ENCODE data around the gene RFFL. TPM values are rescaled to one million over a fixed set of nuclear protein-coding genes. Genes with fewer than 3 reads are reported as not detected.
A peak's percentile ranks its signal among the peaks of the same experiment; 100 is the strongest.
"Not testable (repeated sequence)": the region's sequence is repeated elsewhere in the genome, so short reads cannot be mapped to it uniquely, and the experiment has no call there.

RFFL gene
- total RNA-seq, 1 donor from 2014 or later = 40.1 TPM

GRCh38 chr17:35006345-35006744 is 57.2 kb downstream of the RFFL start:
- DNase-seq (ENCODE audit: low spot score) = no peak

- DNase-seq (ENCODE audit: low spot score) = no peak
Measured at GRCh38 chr17:35003778-35004177, 59.7 kb downstream of the RFFL start.

GRCh38 chr17:35002876-35003551 is 60.5 kb downstream of the RFFL start:
- peak; percentile 81 for DNase-seq (ENCODE audit: low spot score)

GRCh38 chr17:35001549-35001948 is 62.0 kb downstream of the RFFL start:
- DNase-seq (ENCODE audit: low spot score) = no peak

GRCh38 chr17:35000965-35001364 is 62.5 kb downstream of the RFFL start:
- DNase-seq (ENCODE audit: low spot score) = not testable (repeated sequence)

- no peak for DNase-seq (ENCODE audit: low spot score)
Measured at GRCh38 chr17:34999456-34999855, 64.1 kb downstream of the RFFL start.

- peak; percentile 73 for DNase-seq (ENCODE audit: low spot score)
Measured at GRCh38 chr17:34998205-34998604, 65.3 kb downstream of the RFFL start.

- peak; percentile 89 for DNase-seq (ENCODE audit: low spot score)
Measured at GRCh38 chr17:34997355-34997862, 66.1 kb downstream of the RFFL start.

GRCh38 chr17:34996422-34997285 is 66.9 kb downstream of the RFFL start:
- no peak for DNase-seq (ENCODE audit: low spot score)

- no peak for DNase-seq (ENCODE audit: low spot score)
Measured at GRCh38 chr17:34993031-34993430, 70.5 kb downstream of the RFFL start.

- DNase-seq (ENCODE audit: low spot score) = no peak
Measured at GRCh38 chr17:34991606-34992005, 71.9 kb downstream of the RFFL start.

- no peak for DNase-seq (ENCODE audit: low spot score)
Measured at GRCh38 chr17:34990921-34991365, 72.6 kb downstream of the RFFL start.

GRCh38 chr17:34989473-34989872 is 74.0 kb downstream of the RFFL start:
- no peak for DNase-seq (ENCODE audit: low spot score)

GRCh38 chr17:34988644-34989043 is 74.9 kb downstream of the RFFL start:
- DNase-seq (ENCODE audit: low spot score) = no peak

GRCh38 chr17:34987232-34987631 is 76.3 kb downstream of the RFFL start:
- no peak for DNase-seq (ENCODE audit: low spot score)

GRCh38 chr17:34981538-34982241 is 81.8 kb downstream of the RFFL start:
- no peak for DNase-seq (ENCODE audit: low spot score)

GRCh38 chr17:34980681-34981537 is 82.6 kb downstream of the RFFL start:
- DNase-seq (ENCODE audit: low spot score) = peak; percentile 72

GRCh38 chr17:34980353-34980680 is 83.2 kb downstream of the RFFL start, which contains the start of gene LIG3:
Gene LIG3, plus strand, starts transcription at chr17:34980512. Its CDS starts 2,494 bp downstream, at chr17:34983006.
- peak; percentile 96 for DNase-seq (ENCODE audit: low spot score)

- DNase-seq (ENCODE audit: low spot score) = no peak
Measured at GRCh38 chr17:34979650-34980352, 83.7 kb downstream of the RFFL start.

GRCh38 chr17:34979153-34979552 is 84.4 kb downstream of the RFFL start:
- DNase-seq (ENCODE audit: low spot score) = no peak
